Stimulated activated naive CD8-positive, alpha-beta T cell treated with anti-CD3 and anti-CD28 coated beads, Interleukin-15, Interleukin-2, amounts not matched to agents 100 U/mL and 50 U/mL, for 24 hours (primary cell): ENCODE results near the gene SCARF2.
"Not testable (repeated sequence)": the region's sequence is repeated elsewhere in the genome, so short reads cannot be mapped to it uniquely, and the experiment has no call there.

Experiments
- ATAC-seq: fragments of 150-1000 bp; cut with Tn5 transposase; one replicate; pipeline ENCODE4 v1.10.0; 2021
- DNase-seq: peaks from one replicate; pipeline ENCODE4 v3.0.0; 2021

The SCARF2 gene

DNA sequence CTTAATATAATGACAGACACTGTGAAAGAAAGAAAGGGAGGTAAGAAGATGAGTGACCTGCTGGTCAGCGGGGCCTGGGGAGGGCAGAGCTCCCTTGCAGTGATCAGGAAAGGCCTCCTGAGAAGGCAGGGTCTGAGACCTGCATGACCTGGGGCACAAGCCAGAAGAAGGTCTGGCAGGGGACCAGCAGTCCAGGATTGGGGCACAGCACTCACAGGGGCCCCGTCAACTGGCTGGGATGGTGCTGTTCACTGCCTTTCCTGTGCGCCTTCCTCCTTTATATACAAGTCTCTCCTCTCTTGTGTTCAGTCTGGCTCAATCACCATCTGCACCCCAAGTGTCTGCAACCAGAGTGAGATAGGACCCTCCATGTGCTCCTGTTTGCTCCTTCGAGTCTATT lies 22.2 kb upstream of the SCARF2 start:
- ATAC-seq, result no peak
- no peak for DNase-seq

DNA sequence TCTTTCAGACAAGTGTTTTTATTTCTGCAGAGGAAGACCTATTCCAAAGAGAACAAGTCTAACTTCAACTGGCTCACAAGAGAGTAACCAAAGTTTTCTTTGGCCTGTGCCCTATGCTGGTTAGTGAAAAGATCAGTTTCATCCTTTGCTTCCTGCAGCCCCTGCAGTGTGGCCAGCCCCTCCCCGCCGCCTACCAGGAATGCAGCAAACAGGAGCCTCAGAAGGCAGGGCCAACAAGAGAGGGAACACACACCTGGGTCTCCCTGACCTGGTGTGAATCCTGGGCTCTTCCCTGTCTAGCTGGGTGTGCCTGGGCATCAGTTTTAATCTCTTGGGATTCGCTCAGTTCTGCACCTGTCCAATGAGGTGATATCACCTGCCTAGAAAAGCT lies 21.5 kb upstream of the SCARF2 start:
- ATAC-seq (no peak), DNase-seq (no peak)

DNA sequence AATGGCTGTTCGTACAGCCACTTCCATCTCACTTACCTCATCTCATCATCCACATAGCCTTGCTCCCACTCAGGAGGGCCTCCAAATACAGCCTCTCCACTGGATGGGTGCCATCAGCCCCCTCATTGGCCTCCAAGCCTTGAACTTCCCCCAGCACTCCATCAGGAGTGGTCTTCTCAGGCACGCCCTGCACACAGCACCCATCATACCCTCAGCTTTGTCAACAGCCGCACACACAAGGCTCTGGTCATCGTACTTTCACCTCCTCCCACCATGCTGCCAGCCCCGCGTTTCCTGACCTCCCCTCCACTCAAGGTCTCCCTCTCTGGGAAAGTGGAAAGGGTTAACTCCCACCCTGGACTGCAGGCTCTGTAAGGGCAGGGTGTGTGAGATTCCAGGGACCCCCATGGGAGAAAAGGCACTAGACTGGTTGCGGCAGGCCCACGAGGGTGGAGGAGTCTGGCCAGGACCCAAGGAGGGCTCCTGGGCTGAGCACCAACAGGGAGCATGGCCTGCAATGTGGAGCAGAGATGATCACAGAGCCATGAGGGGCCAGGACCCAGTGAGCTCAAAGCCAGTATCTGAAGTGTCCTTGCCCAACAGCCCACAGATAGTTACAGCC lies 21.0 kb upstream of the SCARF2 start:
- no peak for DNase-seq
- ATAC-seq, result no peak

DNA sequence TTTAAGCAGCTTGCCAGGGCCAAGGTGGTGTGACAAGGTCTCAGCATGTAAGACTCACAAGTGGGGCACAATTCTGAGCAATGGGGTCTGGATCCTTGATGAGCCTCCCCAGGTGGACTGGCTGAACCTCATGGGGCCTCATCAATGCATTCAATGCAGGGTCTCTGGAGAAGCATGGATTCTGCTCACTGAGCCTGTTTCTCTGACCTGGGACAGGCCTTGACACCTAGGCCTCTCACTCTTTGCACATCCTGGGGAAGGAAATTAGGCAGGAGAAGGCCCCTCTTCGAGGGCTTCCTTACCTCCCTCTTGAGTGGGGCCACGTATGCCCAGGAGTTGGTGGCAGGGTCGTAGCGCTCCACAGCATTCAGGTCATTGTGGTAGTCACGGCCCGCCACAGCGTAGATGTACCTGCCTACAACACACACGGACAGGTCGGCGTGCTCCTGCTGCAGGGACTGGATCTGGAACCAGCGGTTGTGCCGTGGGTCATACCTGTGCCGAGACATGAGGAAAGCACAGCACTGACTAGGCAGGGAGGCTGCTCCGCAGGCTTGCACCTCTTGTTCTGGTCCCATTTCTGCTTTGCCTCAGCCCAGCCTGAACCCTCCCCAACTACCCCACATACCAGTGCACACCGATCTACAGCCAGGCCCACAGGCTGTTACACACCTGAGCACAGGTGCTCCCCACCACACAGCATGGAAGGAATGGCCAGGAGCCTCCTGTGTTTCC lies 20.0 kb upstream of the SCARF2 start:
- DNase-seq (no peak), ATAC-seq (no peak)

DNA sequence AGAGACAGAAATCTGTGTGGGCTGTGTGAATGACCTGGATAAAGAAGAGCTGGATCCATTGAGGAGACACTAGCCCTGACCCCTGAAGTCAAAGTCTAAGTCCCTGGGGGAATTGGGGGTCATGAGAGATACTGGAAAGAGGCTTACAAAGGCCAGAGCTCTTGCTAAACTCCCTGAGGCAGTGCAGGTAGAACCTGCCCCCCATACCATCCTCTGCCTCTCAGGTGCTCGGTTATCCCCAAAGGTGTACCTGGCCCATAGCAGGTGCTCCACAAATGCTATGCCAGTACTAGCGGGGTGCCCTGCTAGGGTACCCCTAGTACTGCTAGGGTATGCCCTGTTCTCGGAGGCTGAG lies 19.1 kb upstream of the SCARF2 start:
- no peak for DNase-seq
- no peak for ATAC-seq

DNA sequence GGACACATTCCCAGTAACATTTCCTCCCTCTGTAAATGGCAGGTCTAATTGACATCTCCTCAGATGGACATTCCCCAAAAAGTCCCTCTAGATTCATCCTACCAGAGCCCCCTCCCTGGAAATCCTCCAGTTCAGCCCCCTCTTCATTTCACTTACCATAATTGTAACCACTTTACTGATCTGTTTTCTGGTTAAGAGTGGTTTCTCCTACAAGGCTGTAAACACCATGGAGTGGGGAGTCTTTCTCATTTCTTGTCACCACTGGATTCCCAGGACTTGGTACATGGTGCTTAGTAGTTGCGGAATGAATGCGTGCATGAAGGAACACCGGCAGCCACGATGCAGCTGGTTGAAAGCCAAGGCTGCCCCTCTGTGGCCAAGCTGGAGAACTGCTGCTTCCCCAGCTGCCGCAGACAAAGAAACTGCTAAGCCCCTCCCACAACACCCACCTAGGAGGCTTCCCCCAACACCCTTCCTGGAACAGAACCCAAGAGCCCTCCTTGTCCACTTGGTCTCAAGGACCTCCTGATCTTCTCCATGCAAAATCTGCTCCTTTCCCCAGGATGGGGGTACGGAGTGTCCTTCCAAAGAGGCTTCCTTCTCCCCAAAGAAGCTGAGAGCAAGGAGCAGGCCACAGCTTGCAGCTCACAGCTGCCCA lies 18.6 kb upstream of the SCARF2 start:
- ATAC-seq (peak; percentile 90), DNase-seq (peak; percentile 79)

DNA sequence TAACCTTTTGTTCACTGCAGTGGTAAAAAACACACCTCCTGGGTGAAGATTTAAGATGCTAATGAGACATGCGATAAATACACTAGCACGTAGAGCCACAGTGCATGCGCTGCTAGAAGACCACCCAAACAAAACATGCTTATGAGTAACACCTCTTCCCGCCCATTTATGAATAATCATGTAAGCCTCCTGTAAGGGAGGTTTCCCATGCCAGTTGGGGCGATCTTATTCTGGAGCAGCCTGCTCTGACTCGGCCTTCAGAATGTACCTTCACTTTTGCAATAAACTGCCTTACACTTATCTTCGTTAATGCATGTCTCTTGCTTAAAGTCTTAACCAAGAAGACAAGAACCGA lies 18.1 kb upstream of the SCARF2 start:
- no peak for ATAC-seq
- DNase-seq, result no peak

DNA sequence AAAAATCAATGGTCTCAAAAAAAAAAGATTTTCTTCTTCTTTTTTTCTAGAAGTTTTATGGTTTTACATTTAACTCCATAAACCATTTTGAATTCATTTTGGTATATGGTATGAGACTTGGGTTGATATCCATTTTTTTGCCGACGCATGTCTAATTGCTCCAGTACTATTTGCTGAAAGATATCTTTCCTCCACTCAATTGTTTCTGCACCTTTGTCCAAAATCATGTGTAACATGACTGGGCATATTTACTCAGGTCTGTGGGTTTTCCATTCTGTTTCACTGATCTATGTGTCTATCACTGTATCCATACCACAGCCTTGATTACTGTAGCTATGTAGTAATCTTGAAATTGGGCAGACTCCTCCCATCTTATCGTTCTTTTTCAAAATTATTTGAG lies 15.6 kb upstream of the SCARF2 start:
- ATAC-seq (no peak), DNase-seq (no peak)

DNA sequence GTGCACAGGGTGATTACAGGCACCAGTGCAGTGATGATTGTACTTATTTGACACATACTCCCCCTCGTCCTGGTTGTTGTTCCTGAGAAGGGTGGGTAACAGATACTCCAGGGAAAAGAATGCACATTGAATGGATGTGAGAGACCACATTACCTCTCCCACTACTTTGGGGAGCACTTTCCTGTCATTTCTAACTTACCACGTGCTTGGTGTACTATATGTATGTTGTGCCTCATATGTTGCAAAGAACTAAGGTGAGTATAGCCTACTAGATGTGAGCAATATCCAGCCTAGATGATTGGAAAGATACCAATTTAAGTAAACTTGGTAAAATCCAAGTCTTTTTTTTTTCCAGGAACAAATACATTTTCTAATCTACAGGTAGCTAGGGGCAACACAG lies 14.3 kb upstream of the SCARF2 start:
- no peak for DNase-seq

DNA sequence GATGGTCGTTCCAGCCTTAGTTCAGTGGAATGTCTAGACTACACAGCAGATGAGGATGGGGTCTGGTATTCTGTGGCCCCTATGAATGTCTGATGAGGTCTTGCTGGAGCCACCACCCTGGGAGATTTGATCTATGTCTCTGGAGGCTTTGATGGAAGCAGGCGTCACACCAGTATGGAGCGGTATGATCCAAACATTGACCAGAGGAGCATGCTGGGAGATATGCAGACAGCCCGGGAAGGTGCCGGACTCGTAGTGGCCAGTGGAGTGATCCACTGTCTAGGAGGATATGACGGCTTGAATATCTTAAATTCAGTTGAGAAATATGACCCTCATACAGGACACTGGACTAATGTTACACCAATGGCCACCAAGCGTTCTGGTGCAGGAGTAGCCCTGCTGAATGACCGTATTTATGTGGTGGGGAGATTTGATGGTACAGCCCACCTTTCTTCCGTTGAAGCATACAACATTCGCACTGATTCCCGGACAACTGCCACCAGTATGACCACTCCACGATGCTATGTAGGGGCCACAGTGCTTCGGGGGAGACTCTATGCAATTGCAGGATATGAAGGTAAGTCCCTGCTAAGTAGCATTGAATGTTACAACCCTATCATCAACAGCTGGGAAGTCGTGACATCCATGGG lies 13.6 kb upstream of the SCARF2 start:
- ATAC-seq, DNase-seq: not testable (repeated sequence)

More for the DNA sequence above, 14.3 kb upstream of the SCARF2 start:
- ATAC-seq, result no peak

DNA sequence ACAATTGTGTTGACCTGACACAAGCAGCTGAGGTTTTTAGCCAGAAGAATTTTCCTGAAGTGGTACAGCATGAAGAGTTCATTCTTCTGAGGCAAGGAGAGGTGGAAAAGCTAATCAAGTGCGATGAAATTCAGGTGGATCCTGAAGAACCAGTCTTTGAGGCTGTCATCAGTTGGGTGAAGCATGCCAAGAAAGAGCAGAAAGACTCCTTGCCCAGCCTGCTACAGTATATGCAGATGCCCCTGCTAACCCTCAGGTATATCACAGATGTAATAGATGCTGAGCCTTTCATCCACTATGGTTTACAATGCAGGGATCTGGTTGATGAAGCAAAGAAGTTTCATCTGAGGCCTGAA lies 12.9 kb upstream of the SCARF2 start:
- DNase-seq (no peak), ATAC-seq (no peak)

DNA sequence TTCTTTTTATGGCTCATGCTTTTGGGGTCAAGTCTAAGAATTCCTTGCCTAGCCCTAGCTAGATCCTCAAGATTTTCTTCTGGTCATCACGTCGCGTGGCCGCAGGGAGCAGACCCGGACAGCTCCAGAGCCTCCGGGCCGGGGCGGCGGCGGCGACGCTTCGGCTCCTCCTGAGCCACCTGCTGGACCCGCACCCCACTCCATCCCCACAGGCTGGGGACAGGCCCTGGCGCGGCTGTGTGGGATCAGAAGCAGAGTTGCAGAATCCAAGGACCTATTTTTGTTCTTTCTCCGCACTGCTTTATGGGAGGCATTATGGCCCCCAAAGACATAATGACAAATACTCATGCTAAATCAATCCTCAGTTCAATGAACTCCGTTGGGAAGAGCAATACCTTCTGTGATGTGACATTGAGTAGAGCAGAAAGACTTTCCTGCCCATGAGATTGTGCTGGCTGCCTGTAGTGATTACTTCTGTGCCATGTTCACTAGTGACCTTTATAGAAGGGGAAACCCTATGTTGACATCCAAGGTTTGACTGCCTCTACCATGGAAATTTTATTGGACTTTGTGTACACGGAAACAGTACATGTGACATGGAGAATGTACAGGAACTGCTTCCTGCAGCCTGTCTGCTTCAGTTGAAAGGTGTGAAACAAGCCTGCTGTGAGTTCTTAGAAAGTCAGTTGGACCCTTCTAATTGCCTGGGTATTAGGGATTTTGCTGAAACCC lies 12.4 kb upstream of the SCARF2 start:
- ATAC-seq (no peak), DNase-seq (no peak)

DNA sequence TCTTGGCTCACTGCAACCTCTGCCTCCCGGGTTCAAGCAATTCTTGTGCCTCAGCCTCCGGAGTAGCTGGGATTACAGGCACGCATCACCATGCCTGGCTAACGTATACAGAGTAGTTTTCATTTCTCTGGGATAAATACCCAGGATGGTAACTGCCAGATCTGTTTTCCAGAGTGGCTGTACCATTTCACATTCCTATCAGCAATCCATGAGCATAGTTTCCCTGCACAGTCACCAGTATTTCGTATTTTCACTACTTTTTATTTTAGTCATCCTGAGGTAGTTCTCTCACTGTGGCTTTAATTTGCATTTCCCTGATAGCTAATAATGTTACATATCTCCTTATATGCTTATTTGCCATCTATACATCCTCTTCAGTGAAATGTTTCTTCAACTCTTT lies 11.0 kb upstream of the SCARF2 start:
- DNase-seq (no peak), ATAC-seq (no peak)

DNA sequence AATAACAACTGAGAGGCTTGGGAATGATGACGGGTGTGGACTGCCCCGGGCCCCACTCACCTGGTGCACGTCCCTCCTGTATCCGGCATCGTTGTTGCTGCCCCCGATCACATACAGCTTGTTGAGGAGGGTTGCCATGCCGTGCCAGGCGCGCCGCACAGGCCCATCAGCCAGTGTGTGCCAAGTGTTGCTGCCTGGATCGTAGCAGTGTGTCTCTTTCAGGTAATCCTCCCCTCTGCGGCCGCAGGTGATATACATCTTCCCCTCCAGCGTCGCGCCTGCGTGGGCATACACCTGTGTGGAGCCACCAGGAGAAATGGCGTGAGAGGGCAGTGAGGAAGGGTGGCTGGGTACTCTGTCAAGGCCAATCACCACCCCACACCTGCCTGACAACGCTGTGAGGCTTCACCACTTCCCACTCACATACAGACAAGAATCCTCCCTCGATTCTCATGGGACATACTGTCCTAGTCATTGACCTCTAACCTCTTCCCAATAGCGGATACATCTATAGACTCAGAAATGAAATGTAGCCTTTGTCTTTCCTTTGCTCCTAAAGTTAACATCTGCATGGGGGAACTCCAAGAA lies 8.9 kb upstream of the SCARF2 start:
- ATAC-seq, result no peak

DNA sequence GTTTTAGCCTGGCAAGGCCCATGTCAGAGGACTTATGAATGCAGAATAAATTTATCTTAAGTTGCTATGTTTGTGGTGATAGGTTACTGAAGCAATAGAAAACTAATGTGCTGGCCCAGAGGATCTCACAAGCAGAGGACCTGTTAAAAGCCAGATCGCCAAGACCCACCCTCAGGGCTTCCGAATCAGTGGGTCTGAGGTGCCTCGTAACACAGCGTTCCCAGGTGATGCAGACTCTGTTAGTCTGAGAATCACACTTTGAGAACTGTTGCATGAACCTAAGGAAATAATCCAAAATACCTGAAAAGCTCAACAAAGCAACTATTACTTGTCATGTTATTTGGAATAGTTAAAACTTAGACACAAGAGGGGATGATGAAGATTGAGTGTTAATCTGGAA lies 6.7 kb upstream of the SCARF2 start:
- DNase-seq, result no peak

More for the DNA sequence above, 8.9 kb upstream of the SCARF2 start:
- no peak for DNase-seq

DNA sequence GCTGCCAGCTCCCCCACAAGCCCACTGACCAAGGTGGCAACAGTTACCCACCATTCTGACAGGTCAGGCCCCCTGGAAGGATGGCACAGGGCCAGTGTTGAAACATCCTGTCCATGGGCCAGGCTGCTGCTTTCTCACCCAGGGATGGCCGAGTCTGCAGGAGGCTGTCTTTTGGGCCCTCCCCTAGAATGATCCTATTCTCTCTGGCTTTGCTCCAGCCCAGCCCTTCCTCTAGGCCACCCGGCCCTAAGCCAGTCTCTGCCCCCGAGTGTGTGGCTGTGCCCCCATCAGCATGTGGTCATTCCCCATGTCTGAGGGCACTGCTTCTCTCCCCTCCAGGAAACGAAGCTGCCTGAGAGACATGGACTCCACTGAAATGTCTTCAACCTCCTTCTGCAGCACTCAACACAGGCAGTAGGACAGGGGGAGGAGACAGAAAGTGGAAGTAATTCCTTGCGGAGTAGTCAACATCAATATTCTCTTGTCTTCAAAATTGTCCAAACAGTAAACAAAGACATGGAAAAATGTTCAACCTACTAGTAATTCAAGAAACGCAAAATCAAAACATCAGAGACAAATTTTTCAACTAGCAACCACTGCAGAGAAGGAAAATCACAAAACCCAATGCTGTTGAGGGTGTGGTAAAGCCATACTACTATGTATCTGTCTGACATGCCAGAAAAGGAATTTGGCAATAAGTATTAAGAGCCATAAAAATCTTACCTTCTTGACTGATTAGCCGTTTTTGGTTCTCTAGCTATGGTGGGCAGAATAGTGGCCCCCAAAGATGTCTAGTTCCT lies 5.1 kb upstream of the SCARF2 start:
- DNase-seq, result no peak
- ATAC-seq, result no peak

More for the DNA sequence above, 6.7 kb upstream of the SCARF2 start:
- no peak for ATAC-seq

DNA sequence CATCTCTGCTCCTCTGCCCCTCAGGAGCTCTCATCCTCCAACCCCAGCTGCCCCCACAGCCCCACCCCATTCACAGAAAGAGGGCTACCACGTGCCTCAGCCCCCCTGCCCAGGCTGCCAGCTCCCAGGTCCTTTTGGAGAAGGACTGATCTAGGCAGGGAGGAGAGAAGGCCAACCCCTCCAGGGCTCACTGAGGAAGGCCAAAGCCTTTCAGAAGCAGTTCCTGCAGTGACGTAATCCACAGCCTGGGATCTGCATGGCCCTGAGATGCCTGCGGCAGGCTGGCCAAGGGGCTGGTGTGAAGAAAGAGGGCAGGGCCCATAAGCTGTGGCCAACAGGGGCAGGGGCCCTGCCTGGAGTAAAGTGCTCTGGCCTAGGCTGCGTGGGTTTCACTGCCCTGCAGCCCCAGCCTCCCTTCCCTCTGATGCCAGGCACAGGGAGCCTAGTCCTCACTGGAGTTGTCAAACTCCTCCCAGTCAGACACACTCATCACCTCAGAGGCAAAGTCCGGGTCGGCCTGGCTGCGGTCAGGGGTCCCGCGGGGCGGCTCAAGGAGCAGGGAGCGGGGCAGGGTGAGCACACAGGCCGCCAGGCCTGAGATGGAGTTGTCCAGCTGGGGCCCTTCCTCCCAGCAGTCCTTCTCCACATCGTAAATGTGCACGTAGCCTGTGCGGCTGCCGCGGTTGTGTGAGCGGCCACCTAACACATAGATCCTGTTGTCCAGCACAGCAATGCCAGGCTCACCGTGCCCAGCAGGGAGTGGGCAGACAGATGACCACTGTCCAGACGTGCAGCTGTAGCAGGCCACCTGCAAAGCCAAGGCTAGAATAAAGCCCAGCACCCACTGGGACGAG lies 4.2 kb upstream of the SCARF2 start:
- DNase-seq, result no peak
- no peak for ATAC-seq

DNA sequence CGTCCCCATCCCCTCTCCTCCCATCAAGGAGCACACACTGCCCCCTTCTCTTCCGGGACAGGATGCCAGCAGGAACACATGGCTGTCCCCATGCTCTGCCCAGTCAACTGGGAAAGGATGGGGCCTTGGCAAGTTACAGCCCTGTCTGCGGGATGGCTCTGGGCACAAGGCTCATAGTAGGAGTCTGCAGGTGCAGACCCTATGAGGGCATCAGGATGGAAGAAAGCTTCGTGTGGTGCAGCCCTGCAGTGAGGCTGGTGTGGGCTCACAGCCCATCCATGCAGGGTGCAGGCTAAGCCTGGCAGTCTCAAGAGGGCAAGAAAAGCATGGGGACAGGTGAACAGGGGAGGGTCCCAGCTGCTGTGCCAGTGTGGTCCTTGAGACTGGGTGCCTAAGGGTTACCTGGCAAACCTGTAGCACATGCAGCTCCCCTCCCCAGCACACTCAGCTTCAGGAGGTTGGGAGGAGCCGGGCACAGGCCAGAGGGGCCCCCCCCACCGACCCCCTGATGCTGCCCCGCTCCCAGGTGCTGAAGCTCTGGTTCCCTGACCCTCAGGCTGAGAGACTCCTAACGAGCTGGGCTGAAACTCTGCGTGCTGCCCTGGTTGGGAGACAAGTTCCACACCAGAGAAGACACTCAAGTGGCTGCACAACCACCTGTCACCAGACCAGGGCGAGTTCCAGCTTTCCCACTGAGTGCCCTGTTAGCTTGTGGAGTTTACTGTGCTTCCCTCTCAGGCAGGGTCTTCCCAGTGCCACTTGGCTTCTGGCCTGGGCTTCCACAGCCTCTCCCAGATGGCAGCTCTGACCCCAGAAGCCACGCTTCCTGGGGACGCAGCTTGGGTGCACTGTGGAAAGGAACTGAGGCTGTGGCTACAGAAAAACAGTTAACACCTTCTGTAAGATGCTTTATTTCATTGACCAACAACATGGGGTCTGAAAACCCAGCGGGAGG lies 3.3 kb upstream of the SCARF2 start:
- DNase-seq (no peak), ATAC-seq (no peak)

DNA sequence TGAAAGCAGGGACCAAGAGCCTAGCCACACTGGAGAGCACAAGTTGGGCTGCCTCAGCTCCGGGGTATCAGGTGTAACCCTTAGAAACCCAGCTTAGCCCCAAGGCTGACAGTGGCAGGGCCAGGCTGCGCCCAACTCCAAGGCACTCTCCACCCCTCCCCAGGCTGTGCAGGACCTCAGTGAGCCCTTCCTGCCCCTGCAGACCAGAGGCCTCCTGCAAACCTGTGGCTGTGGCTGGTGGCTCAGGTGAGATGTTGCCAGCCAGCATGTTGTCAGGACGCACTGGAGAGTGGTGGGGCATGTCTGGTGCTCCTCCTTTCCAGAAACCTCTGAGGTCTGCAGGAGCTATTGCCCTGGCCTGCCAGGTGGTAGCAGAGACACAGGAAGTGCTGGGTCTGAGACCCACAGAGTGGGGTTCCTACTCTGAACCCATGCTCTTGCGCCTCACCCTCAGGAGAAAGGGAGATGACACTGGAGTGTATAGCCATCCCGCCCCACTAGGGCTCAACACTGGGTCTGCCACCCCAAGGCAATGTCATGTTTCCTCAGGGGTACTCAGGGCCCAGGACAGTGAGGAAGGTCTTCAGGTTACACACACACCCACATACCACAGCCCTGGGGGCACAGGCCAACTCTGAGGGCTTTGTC lies 2.4 kb upstream of the SCARF2 start:
- no peak for ATAC-seq
- DNase-seq, result no peak
